ENCODE data around the gene XCL1. TPM values are rescaled to one million over a fixed set of nuclear protein-coding genes. Genes with fewer than 3 reads are reported as not detected.

Gene XCL1
- total RNA-seq = not detected in 2 replicates

GRCh38 chr1:168576245-168576688 lies at the start of gene XCL1:
Gene XCL1, plus strand, starts transcription at chr1:168576605. Its CDS starts 33 bp downstream, at chr1:168576638.

GRCh38 chr1:168543840-168544498 lies 32.4 kb upstream of the XCL1 start, which contains the start of gene XCL2:
Gene XCL2, minus strand, starts transcription at chr1:168543997. Its CDS starts 33 bp downstream, at chr1:168543964.

Other genes starting within 250 kb of the XCL1 start
- gene XCL2, start 32.6 kb upstream of the XCL1 start, total RNA-seq = not detected in 2 replicates
- under 0.01 TPM in 1 of 2 replicates, not detected in the other for gene DPT, start 152.6 kb downstream of the XCL1 start, total RNA-seq

Measured in subcutaneous preadipocyte (primary cell).